ENCODE measurements around the gene OR5C1. TPM values are rescaled to one million over a fixed set of nuclear protein-coding genes. Genes with fewer than 3 reads are reported as not detected.
"Not testable (repeated sequence)": the region's sequence is repeated elsewhere in the genome, so short reads cannot be mapped to it uniquely, and the experiment has no call there.

Gene OR5C1
- not detected in 2 replicates for total RNA-seq

DNA sequence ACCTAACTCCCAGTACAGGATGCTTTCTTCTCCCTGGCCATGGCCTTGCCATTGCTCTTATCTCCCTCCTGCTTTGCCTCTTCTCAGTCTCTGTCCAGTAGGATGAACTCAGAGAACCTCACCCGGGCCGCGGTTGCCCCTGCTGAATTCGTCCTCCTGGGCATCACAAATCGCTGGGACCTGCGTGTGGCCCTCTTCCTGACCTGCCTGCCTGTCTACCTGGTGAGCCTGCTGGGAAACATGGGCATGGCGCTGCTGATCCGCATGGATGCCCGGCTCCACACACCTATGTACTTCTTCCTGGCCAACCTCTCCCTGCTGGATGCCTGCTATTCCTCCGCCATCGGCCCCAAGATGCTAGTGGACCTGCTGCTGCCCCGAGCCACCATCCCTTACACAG is at the start of gene OR5C1:
TSS of gene OR5C1 (plus strand) at position 103 of the 400 bp plus-strand sequence. CDS start at position 103, 0 bp downstream.
- no peak for DNase-seq (ENCODE audit: low read depth in 2 of 2)

GRCh38 chr9:122742003-122742402 is 46.7 kb upstream of the OR5C1 start, which contains the start of gene OR1L6:
OR1L6 (plus strand) TSS chr9:122742303; CDS start chr9:122749848, 7,545 bp downstream.
- DNase-seq (ENCODE audit: low read depth in 2 of 2), result no peak

- DNase-seq (ENCODE audit: low read depth in 2 of 2), result no peak
These were observed 33.9 kb upstream of the OR5C1 start for GRCh38 chr9:122754825-122755224.

- DNase-seq (ENCODE audit: low read depth in 2 of 2), result no peak
These were observed 20.9 kb upstream of the OR5C1 start for GRCh38 chr9:122767817-122768216.

- DNase-seq (ENCODE audit: low read depth in 2 of 2), result no peak
These were observed 11.7 kb upstream of the OR5C1 start for GRCh38 chr9:122777052-122777451.

GRCh38 chr9:122777935-122778627 is 10.7 kb upstream of the OR5C1 start:
- no peak for DNase-seq (ENCODE audit: low read depth in 2 of 2)

- DNase-seq (ENCODE audit: low read depth in 2 of 2), result no peak
These were observed 9.6 kb upstream of the OR5C1 start for GRCh38 chr9:122779181-122779580.

GRCh38 chr9:122780026-122780425 is 8.7 kb upstream of the OR5C1 start:
- no peak for DNase-seq (ENCODE audit: low read depth in 2 of 2)

DNA sequence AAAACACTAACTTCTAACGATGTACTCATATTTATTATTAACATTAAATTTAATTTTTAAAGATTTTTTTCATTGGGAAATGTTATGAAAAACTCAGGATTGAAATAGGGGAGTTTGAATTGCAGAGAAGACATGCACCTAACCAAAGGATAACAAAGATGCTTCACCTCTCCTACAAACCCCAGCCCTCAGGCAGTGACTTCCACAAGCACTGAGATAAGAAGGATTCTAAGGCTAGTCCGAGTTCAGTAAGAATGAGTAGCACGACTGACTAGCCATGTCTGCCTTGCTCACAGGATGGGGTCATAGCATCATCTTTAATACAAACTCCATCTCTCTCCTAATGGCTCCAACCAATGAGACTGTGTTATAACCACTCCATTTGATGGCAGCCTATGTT is 7.1 kb upstream of the OR5C1 start:
- no peak for DNase-seq (ENCODE audit: low read depth in 2 of 2)

- no peak for DNase-seq (ENCODE audit: low read depth in 2 of 2)
These were observed 3.5 kb upstream of the OR5C1 start for GRCh38 chr9:122785269-122785668.

- no peak for DNase-seq (ENCODE audit: low read depth in 2 of 2)
These were observed 2.4 kb upstream of the OR5C1 start for GRCh38 chr9:122786338-122786737.

DNA sequence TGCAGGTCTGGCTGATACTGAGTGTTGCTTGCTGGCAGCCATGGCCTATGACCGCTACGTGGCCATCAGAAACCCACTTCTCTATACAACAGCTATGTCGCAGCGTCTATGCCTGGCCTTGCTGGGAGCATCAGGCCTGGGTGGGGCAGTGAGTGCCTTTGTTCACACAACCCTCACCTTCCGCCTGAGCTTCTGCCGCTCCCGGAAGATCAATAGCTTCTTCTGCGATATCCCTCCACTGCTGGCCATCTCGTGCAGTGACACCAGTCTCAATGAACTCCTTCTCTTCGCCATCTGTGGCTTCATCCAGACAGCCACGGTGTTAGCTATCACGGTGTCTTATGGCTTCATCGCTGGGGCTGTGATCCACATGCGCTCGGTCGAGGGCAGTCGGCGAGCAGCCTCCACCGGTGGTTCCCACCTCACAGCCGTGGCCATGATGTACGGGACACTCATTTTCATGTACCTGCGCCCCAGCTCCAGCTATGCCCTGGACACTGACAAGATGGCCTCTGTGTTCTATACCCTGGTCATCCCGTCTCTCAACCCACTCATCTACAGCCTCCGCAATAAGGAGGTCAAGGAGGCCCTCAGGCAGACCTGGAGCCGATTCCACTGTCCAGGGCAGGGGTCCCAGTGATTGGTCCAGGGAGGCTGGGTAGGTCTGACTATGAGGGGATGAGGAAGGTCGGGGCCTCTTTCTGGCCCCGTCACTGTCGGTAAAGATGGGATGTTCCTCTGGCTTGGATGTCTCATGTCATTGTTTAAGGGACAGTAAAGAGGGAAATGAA is 718 bp downstream of the OR5C1 start:
- DNase-seq (ENCODE audit: low read depth in 2 of 2), result no peak

DNA sequence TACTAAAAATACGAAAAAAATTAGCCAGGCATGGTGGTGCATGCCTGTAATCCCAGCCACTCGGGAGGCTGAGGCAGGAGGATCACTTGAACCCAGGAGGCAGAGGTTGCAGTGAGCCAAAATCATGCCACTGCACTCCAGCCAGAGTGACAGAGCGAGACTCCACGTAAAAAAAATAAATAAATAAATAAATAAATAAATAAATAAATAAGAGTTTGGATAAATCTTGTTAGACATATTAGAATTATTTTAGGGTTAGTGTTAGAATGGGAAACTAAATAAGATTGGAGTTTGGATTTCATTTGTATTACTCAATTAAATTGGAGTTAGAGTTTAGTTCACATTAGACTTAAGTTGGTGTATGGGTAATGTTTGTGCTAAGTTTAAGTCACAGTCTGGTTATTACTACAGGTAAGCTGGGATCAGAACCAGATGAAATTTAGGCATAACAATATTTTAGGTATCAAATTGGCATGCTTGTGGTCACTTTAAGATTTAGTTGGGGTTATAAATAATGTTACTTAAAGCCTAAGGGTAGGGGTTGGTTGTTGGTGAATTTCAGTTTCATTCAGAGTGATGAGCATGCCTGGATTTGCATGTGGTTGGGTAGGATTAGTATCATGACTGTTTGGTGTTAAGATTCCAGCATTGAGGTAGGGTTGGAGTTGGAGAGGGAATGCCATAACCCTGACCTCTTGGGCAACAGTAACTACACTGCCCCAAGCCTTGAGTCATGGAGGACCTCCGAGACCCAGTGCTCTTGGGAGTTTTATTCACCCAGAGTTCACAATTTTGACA is 3.3 kb downstream of the OR5C1 start:
- no peak for DNase-seq (ENCODE audit: low read depth in 2 of 2)

- DNase-seq (ENCODE audit: low read depth in 2 of 2), result peak in 1 of 2 donors; percentile 42
These were observed 8.8 kb downstream of the OR5C1 start for GRCh38 chr9:122797316-122798063.

DNA sequence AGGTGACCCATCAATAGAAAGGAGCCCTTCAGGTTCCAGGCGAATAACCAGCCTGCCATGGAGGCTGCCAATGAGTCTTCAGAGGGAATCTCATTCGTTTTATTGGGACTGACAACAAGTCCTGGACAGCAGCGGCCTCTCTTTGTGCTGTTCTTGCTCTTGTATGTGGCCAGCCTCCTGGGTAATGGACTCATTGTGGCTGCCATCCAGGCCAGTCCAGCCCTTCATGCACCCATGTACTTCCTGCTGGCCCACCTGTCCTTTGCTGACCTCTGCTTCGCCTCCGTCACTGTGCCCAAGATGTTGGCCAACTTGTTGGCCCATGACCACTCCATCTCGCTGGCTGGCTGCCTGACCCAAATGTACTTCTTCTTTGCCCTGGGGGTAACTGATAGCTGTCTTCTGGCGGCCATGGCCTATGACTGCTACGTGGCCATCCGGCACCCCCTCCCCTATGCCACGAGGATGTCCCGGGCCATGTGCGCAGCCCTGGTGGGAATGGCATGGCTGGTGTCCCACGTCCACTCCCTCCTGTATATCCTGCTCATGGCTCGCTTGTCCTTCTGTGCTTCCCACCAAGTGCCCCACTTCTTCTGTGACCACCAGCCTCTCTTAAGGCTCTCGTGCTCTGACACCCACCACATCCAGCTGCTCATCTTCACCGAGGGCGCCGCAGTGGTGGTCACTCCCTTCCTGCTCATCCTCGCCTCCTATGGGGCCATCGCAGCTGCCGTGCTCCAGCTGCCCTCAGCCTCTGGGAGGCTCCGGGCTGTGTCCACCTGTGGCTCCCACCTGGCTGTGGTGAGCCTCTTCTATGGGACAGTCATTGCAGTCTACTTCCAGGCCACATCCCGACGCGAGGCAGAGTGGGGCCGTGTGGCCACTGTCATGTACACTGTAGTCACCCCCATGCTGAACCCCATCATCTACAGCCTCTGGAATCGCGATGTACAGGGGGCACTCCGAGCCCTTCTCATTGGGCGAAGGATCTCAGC is 11.6 kb downstream of the OR5C1 start, which contains the start of gene OR1K1:
TSS of gene OR1K1 (plus strand) at position 58 of the 995 bp plus-strand sequence. CDS start at position 58, 0 bp downstream.
- no peak for DNase-seq (ENCODE audit: low read depth in 2 of 2)

GRCh38 chr9:122806661-122807060 is 17.9 kb downstream of the OR5C1 start:
- no peak for DNase-seq (ENCODE audit: low read depth in 2 of 2)

DNA sequence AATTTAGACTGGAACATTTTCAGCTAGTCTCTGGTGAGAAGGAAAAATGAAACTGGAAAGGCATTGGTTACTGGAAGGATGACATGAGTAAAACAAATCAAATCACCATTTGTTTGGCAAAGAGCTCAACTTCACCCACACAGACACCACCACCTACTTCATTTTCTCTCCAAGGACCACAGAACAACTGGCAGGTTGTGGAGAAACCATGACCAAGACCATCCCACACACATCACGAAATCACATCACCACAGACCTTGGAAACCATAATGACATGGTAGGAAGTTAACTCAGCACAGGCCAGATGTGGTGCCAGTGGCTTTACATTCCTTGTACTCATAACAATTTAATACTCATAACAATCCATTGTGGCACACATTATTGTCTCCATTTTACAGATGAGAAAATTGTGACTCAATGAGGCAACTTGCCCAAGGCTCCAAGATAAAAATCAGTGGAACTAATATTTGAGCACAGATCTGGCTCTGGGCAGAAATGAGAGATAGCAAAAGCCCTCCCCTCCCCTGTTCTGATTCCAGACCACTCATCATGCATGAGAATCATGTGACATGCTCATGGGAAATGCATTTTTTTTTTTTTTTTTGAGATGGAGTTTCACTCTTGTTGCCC is 18.7 kb downstream of the OR5C1 start:
- DNase-seq (ENCODE audit: low read depth in 2 of 2), result no peak

GRCh38 chr9:122808141-122808540 is 19.4 kb downstream of the OR5C1 start:
- DNase-seq (ENCODE audit: low read depth in 2 of 2), result no peak

DNA sequence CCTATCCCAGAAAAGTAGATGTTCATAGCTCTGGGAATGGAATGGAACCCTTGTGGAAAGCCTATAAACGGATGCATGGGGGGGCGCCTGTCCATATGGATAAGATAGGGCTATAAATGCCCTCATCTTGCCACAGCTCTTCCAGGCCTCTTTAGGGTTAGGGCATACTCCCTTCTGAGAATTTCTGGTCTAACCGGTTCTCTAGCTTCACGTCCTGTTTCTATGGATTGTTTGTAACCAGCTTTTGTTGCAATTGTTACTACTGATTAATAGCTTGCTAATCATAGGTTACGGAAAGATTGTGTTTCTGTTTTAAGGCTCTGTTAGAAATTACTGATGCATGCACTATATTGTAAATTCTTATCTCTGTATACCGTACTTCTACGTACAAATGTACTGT is 20.5 kb downstream of the OR5C1 start:
- not testable (repeated sequence) for DNase-seq (ENCODE audit: low read depth in 2 of 2)

Data from lung microvascular endothelial cell (primary cell).